ENCODE measurements around the gene PFN2.
"Not testable (repeated sequence)": the region's sequence is repeated elsewhere in the genome, so short reads cannot be mapped to it uniquely, and the experiment has no call there.

PFN2 gene

DNA sequence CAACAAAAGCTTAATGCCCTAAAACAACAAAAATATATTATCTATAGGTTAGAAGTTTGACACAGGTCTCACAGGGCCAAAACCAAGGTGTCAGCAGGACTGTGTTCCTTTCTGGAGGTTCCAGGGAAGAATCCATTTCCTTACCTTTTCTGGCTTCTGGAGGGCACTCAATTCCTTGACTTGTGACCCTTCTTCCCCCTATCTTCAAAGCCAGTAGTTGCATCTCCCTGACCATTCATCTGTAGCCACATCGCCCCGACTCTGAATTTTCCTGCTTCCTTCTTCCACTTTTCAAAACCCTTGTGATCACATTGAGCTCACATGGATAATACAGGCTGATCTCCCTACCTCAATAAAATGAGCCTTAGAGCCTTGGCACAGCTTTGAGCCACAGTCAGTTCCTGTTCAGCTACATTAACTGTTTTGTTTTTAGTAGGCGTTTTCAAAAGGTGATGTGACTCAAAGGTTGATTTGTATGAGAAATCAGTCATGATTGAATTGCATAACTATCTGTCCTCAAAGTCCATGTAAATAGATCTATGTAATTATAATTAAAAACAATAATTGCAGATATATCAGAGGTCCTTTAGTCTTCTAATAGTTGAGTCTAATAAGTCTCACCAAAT is 12.4 kb downstream of the PFN2 start:
- Histone ChIP-seq H3K4me3 (ENCODE audit: low read length) (no peak overlapping the region), H3K27me3 (ENCODE audit: insufficient read depth, low read length) (no peaks in the 10 kb centered on the region), H3K4me1 (ENCODE audit: insufficient read depth, low read length) (peaks cover 10% of the 10 kb centered on the region), H2AFZ (ENCODE audit: low read depth, low read length) (no peak overlapping the region), H3K36me3 (ENCODE audit: insufficient read depth, low read length) (peaks cover 52% of the 10 kb centered on the region), H3K9me3 (ENCODE audit: low read length) (no peaks in the 10 kb centered on the region)

DNA sequence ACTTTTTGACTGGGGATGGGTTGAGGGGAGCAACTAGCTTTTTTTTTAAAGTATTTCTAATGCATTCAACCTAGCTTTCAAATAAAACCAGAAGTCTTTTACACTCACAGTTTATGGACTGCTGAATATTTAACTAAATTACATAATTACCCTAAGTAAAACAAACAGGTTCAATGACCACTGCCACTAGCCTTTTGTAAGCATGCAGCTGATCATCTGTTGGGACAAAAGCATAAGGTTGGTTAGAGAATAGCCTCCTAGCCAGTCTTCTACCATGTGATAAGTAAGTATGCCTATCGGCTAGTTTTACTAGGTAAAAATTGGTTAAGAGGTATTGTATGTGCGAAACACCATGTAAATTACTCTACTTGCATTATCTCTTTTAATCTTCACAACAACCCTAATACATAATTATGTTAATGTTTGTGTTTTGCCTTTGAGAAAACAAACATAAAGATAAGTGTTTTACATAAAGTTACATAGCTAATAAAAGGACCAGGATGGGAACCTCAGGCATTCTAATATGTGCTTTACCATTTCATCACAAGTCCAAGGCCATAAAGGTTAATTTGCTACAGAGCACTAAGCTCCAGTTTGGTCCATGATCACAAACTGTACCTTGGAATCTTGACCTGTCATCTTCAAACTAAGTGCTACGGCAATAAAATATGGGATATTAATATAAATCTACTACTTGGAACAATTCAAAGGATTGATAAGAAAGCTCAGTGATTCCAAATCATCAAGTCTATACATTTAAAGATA is 13.2 kb downstream of the PFN2 start:
- peaks cover 53% of the 10 kb centered on the region for H3K36me3 ChIP-seq (ENCODE audit: insufficient read depth, low read length)
- H3K4me1 ChIP-seq (ENCODE audit: insufficient read depth, low read length): peaks cover 2% of the 10 kb centered on the region
- no peak overlapping the region for H3K4me3 ChIP-seq (ENCODE audit: low read length)
- no peaks in the 10 kb centered on the region for H3K9me3 ChIP-seq (ENCODE audit: low read length)
- no peaks in the 10 kb centered on the region for H3K27me3 ChIP-seq (ENCODE audit: insufficient read depth, low read length)
- no peak overlapping the region for H2AFZ ChIP-seq (ENCODE audit: low read depth, low read length)

DNA sequence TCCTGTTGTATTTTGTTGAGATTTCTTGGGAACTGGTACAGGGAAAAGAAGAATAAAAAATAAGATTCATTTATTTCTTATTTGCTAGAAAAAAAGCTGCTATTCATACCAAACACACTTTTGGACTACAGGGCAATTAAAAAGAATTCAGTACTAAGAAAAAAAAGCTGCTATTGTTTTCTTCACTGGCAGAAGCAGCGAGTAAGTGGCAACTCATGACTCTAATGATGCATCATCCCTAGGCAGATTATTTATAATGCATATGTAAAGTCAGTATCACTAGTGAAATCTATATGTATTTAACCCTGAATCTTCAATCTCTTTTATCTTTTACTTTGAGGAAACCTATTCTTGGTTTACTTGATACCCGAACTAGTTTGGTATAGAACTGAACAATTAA is 15.2 kb downstream of the PFN2 start:
- Histone ChIP-seq H3K27me3 (ENCODE audit: insufficient read depth, low read length) (no peaks in the 10 kb centered on the region), H3K9me3 (ENCODE audit: low read length) (no peaks in the 10 kb centered on the region), H3K36me3 (ENCODE audit: insufficient read depth, low read length) (peaks cover 52% of the 10 kb centered on the region)

DNA sequence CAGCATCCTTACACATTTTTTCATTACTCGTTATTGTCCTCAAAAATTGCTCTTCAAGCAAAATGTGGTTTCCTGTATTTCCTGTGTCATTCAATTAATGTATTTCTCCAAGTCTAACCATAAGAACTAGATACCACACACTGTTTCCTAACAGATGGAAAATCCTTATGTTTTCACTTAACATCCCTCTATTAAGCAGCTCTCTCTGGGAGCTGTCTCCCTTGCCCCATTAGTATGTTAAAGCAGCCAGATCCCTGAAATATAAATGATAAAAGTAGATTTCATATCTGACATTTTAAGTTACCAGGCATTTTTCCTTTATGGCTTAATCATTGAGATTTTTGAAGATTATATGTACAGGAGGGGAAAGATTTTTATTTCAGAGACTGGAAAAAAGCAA is 15.9 kb downstream of the PFN2 start:
- no peak overlapping the region for H3K4me3 ChIP-seq (ENCODE audit: low read length)
- H2AFZ ChIP-seq (ENCODE audit: low read depth, low read length): no peak overlapping the region
- H3K27me3 ChIP-seq (ENCODE audit: insufficient read depth, low read length): no peaks in the 10 kb centered on the region
- H3K36me3 ChIP-seq (ENCODE audit: insufficient read depth, low read length): peaks cover 52% of the 10 kb centered on the region
- H3K4me1 ChIP-seq (ENCODE audit: insufficient read depth, low read length): no peaks in the 10 kb centered on the region
- no peaks in the 10 kb centered on the region for H3K9me3 ChIP-seq (ENCODE audit: low read length)

More for the DNA sequence above, 15.2 kb downstream of the PFN2 start:
- Histone ChIP-seq H3K4me3 (ENCODE audit: low read length) (no peak overlapping the region), H3K4me1 (ENCODE audit: insufficient read depth, low read length) (no peaks in the 10 kb centered on the region), H2AFZ (ENCODE audit: low read depth, low read length) (no peak overlapping the region)

DNA sequence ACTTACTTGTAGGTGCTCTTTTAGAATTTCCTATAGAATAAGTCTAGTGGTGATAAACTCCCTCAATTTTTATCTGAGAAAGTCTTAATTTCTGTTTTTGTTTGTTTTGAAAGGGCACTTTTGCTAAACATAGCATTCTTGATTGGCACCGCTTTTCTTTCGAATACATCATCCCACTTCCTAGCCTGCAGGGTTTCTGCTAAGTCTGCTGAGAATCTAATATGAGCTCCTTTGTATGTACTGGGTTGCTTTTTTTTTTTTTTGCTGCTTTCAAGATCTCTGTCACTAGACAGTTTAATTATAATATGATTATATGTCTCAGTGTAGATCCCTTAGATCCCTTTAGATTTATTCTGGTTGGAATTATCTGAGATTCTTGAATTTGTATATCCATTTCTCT is 21.5 kb downstream of the PFN2 start:
- Histone ChIP-seq H3K9me3 (ENCODE audit: low read length) (peaks cover 2% of the 10 kb centered on the region), H2AFZ (ENCODE audit: low read depth, low read length) (no peak overlapping the region), H3K27me3 (ENCODE audit: insufficient read depth, low read length) (no peaks in the 10 kb centered on the region), H3K36me3 (ENCODE audit: insufficient read depth, low read length) (peaks cover 21% of the 10 kb centered on the region), H3K4me1 (ENCODE audit: insufficient read depth, low read length) (no peaks in the 10 kb centered on the region), H3K4me3 (ENCODE audit: low read length) (no peak overlapping the region)

DNA sequence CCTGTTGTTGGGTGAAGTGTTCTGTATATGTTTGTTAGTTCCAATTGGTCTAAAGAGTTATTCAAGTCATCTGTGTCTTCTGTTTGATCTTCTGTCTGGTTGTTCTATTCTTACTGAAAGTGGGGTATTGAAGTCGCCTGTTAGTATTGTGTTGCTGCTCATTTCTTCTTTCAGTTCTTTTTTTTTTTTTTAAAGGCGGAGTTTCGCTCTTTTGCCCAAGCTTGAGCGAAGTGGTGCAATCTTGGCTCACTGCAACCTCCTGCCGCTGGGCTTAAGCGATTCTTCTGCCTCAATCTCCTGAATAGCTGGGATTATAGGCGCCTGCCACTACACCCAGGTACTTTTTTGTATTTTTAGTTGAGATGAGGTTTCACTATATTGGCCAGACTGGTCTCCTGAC is 23.5 kb downstream of the PFN2 start:
- Histone ChIP-seq H3K9me3 (ENCODE audit: low read length) (peaks cover 4% of the 10 kb centered on the region), H3K4me3 (ENCODE audit: low read length) (no peak overlapping the region), H2AFZ (ENCODE audit: low read depth, low read length) (no peak overlapping the region), H3K4me1 (ENCODE audit: insufficient read depth, low read length) (no peaks in the 10 kb centered on the region), H3K36me3 (ENCODE audit: insufficient read depth, low read length) (peaks cover 13% of the 10 kb centered on the region), H3K27me3 (ENCODE audit: insufficient read depth, low read length) (no peaks in the 10 kb centered on the region)

DNA sequence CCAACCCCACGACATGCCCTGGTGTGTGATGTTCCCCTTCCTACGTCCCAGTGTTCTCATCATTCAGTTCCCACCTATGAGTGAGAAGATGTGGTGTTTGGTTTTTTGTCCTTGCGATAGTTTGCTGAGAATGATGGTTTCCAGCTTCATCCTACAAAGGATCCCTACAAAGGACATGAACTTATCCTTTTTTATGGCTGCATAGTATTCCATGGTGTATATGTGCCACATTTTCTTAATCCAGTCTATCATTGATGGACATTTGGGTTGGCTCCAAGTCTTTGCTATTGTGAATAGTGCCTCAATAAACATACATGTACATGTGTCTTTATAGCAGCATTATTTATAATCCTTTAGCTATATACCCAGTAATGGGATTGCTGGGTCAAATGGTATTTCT is 26.7 kb downstream of the PFN2 start:
- not testable (repeated sequence) for H3K27me3 ChIP-seq (ENCODE audit: insufficient read depth, low read length); H2AFZ ChIP-seq (ENCODE audit: low read depth, low read length)

DNA sequence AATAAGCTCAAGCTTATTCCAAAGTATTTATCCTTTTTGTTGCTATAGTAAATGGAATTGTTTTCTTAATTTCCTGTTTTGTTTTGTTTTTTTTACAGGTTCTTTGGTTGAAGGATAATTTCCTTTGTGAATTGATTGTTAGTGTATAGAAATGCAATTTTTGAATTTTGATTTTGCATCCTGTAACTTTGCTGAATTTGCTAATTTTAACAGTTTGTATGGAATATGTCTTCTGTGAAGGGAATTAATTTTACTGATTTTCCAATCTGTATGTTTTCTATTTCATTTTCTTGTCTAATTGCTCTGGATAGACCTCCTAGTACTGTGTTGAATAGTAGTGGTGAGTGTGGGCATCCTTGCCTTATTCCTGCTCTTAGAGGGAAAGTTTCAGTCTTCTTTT is 28.3 kb downstream of the PFN2 start:
- H3K9me3 ChIP-seq (ENCODE audit: low read length): peaks cover 4% of the 10 kb centered on the region
- H3K27me3 ChIP-seq (ENCODE audit: insufficient read depth, low read length): no peaks in the 10 kb centered on the region
- H2AFZ ChIP-seq (ENCODE audit: low read depth, low read length): no peak overlapping the region
- H3K4me3 ChIP-seq (ENCODE audit: low read length): no peak overlapping the region
- no peaks in the 10 kb centered on the region for H3K36me3 ChIP-seq (ENCODE audit: insufficient read depth, low read length)
- peaks cover 4% of the 10 kb centered on the region for H3K4me1 ChIP-seq (ENCODE audit: insufficient read depth, low read length)

More for the DNA sequence above, 26.7 kb downstream of the PFN2 start:
- not testable (repeated sequence) for H3K4me1 ChIP-seq (ENCODE audit: insufficient read depth, low read length); H3K36me3 ChIP-seq (ENCODE audit: insufficient read depth, low read length); H3K4me3 ChIP-seq (ENCODE audit: low read length); H3K9me3 ChIP-seq (ENCODE audit: low read length)

DNA sequence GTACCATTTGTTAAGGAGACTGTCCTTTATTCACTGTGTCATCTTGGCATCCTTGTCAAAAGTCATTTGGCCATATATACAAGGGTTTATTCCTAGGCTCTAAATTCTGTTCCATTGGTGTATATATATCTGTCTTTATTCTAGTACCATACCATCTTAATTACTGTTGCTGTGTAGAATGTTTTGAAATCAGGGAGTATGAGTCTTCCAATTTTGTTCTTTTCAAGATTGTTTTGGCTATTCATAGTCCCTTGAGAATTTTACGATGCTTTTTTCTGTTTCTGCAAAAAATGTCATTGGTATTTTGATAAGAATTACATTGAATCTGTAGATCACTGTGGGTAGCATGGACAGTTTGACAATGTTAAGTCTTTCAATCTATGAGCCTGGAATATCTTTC is 28.7 kb downstream of the PFN2 start:
- peaks cover 8% of the 10 kb centered on the region for H3K9me3 ChIP-seq (ENCODE audit: low read length)
- no peaks in the 10 kb centered on the region for H3K27me3 ChIP-seq (ENCODE audit: insufficient read depth, low read length)
- H3K4me1 ChIP-seq (ENCODE audit: insufficient read depth, low read length): peaks cover 4% of the 10 kb centered on the region
- H2AFZ ChIP-seq (ENCODE audit: low read depth, low read length): no peak overlapping the region
- H3K36me3 ChIP-seq (ENCODE audit: insufficient read depth, low read length): no peaks in the 10 kb centered on the region
- no peak overlapping the region for H3K4me3 ChIP-seq (ENCODE audit: low read length)

DNA sequence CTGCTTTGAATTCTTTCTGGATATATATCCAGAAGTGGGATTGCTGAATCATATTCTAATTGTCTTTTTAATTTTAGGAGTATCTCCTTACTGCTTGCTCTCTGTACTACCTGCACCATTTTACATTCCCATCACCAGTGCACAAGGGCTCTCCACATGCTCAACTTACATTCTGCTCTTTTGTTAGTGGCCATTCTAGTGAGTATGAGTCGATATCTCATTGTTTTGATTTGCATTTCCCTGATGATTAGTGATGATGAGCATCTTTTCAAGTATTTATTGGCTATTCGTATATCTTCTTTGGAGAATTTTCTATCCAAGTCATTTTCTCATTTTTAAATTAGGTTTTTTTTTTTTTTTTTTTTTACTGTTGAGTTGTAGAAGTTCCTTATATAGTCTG is 29.5 kb downstream of the PFN2 start:
- H3K4me1 ChIP-seq (ENCODE audit: insufficient read depth, low read length): peaks cover 4% of the 10 kb centered on the region
- H2AFZ ChIP-seq (ENCODE audit: low read depth, low read length): no peak overlapping the region
- H3K9me3 ChIP-seq (ENCODE audit: low read length): peaks cover 10% of the 10 kb centered on the region
- no peaks in the 10 kb centered on the region for H3K27me3 ChIP-seq (ENCODE audit: insufficient read depth, low read length)
- H3K36me3 ChIP-seq (ENCODE audit: insufficient read depth, low read length): no peaks in the 10 kb centered on the region
- H3K4me3 ChIP-seq (ENCODE audit: low read length): no peak overlapping the region

DNA sequence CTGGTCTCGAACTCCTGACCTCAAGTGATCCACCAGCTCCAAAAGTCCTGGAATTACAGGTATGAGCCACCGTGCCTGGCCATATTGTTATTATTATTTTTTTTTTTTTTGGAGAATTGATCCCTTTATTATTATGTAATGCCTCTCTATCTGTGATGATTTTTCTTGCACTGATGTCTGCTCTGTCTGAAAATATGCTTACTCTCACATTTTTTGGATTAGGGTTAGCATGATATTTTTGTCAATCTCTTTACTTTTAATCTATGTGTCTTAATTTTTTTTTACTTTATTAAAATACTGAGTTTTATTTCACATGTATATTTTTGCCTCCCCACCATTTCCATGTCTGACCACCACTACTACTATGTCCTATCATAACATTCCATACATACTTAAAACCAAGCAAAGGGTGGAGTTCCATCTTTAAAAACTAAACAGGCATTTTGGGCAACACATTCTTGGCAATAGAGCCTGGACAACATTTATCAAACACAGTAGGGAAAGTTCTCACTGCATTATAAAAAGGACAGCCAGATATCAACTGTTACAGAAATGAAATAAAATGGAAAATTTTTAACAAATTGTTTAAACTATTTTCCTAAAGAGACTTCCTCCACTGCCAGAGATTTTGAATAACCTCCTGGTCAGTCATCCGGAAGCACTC is 32.2 kb downstream of the PFN2 start:
- H3K4me1 ChIP-seq (ENCODE audit: insufficient read depth, low read length); H3K4me3 ChIP-seq (ENCODE audit: low read length); H3K9me3 ChIP-seq (ENCODE audit: low read length); H2AFZ ChIP-seq (ENCODE audit: low read depth, low read length); H3K36me3 ChIP-seq (ENCODE audit: insufficient read depth, low read length); H3K27me3 ChIP-seq (ENCODE audit: insufficient read depth, low read length): not testable (repeated sequence)

DNA sequence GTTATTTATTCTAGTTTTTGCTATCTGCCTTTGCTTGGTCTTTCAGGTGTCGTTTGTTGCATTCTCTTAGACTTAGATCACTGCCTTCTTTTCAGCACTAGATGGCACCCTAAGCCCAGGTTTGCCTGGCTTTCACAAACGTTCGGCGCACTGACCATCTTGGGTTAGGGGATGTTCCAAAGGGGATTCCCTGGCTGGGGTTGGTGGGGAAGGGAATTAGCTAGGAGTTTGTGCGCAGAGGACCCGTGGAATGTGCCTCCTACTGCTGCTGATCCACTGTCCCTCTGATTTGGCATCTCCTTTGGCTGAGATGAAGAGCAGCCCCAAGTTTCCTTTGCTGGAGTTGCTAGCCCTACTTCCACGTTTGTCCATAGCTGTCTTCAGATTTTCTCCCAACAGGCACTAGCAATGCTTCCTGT is 33.9 kb downstream of the PFN2 start:
- peaks cover 16% of the 10 kb centered on the region for H3K9me3 ChIP-seq (ENCODE audit: low read length)
- H2AFZ ChIP-seq (ENCODE audit: low read depth, low read length): no peak overlapping the region
- no peaks in the 10 kb centered on the region for H3K36me3 ChIP-seq (ENCODE audit: insufficient read depth, low read length)
- H3K4me1 ChIP-seq (ENCODE audit: insufficient read depth, low read length): peaks cover 4% of the 10 kb centered on the region
- H3K4me3 ChIP-seq (ENCODE audit: low read length): no peak overlapping the region
- H3K27me3 ChIP-seq (ENCODE audit: insufficient read depth, low read length): no peaks in the 10 kb centered on the region

DNA sequence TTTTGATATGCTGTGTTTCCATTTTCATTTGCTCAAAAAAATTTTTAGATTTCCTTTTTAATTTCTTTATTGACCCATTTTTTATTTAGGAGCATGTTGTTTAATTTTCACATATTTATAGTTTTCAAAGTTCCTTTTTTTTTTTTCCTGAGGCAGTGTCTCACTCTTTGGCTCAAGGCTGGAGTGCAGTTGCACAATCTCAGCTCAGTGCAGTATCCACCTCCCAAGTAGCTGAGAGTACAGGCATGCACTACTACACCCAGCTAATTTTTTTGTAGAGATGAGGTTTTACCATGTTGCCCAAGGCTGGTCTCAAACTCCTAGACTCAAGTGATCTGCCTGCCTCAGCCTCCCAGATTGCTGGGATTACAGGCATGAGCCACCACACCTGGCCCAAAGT is 36.2 kb downstream of the PFN2 start:
- H3K9me3 ChIP-seq (ENCODE audit: low read length): peaks cover 16% of the 10 kb centered on the region
- H2AFZ ChIP-seq (ENCODE audit: low read depth, low read length): no peak overlapping the region
- peaks cover 4% of the 10 kb centered on the region for H3K4me1 ChIP-seq (ENCODE audit: insufficient read depth, low read length)
- H3K27me3 ChIP-seq (ENCODE audit: insufficient read depth, low read length): no peaks in the 10 kb centered on the region
- H3K36me3 ChIP-seq (ENCODE audit: insufficient read depth, low read length): no peaks in the 10 kb centered on the region
- H3K4me3 ChIP-seq (ENCODE audit: low read length): no peak overlapping the region

Data from neuron (in vitro differentiated cells).